ENCODE results near the gene PILRA. TPM values are rescaled to one million over a fixed set of nuclear protein-coding genes. Genes with fewer than 3 reads are reported as not detected.

The PILRA gene
- total and polyA plus RNA-seq, 4 donors, result 4.1 to 10.6 (median 5.5) TPM

DNA sequence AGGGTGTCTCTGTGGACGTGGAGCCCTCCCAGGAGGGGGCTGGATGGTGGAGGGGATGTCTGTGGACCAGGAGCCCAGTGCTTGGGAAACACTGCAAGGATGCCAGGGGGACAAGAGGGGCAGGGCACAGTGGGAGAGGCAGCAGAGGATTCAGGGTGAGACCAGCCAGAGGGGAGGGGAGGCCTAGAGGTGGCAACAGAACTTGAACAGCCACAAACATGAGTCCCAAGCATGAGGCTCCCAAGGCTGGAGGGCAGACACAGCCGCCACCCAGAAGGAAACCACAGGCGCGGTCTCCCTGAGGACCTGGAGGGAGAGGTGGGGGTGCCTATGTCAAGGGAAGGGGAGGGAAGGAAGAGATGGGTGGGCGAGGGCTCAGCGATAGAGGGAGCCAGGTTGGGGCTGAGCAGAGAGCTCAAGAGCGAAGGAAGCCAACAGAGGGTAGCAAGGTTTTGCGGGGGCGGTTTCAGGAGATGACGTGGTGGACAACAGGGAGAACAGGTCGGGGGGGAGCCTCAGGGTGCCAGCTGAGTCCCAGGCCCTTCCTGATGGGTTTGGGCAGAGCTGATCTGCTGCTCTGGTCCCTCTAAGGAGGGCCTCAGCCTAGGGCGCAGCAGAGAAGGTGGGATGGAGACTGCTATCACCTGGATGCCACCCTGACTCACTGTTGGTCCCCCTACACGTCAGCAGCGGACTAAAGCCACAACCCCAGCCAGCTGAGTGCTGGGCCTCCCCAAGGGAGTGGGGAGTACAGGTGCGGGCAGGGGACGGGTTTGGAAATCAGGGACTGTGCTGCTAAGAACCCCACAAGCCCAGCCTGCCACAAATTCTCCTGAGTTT is 6.7 kb upstream of the PILRA start:
- Histone ChIP-seq H3K36me3 (ENCODE audit: control insufficient read depth, insufficient read depth, low read length) (peaks cover 44% of the 10 kb centered on the region), H3K27me3 (ENCODE audit: control insufficient read depth, insufficient read depth, low read length) (no peaks in the 10 kb centered on the region), H3K4me1 (ENCODE audit: control insufficient read depth, insufficient read depth, low read length) (peaks cover under 1% of the 10 kb centered on the region), H3K4me3 (ENCODE audit: low read depth, low read length) (no peak overlapping the region), H3K27ac (ENCODE audit: low read depth, low read length) (no peak overlapping the region), H3K9me3 (ENCODE audit: control insufficient read depth, insufficient read depth, low read length) (no peaks in the 10 kb centered on the region)
- WGBS (ENCODE audit: insufficient coverage), result 90% methylated on average over 14 of the region's 16 CpGs
- DNase-seq (ENCODE audit: low read depth in 4 of 6, low spot score in 6 of 6), result no peak

DNA sequence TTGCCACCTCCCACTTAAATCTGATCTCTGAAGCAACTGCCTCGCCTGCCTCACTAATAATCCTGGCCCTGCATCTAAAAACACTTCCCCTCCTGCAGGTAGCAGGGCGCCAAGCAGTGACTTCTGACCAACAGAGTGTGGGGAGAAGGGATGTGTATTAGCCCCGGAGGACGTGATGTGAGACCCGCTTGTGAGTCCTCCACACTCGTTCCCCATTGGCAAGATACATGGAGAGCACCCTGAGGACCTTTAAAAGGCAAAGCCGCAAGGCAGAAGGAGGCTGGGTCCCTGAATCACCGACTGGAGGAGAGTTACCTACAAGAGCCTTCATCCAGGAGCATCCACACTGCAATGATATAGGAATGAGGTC is 6.1 kb upstream of the PILRA start:
- Histone ChIP-seq H3K4me1 (ENCODE audit: control insufficient read depth, insufficient read depth, low read length) (peaks cover 5% of the 10 kb centered on the region), H3K27me3 (ENCODE audit: control insufficient read depth, insufficient read depth, low read length) (no peaks in the 10 kb centered on the region), H3K36me3 (ENCODE audit: control insufficient read depth, insufficient read depth, low read length) (peaks cover 46% of the 10 kb centered on the region), H3K4me3 (ENCODE audit: low read depth, low read length) (no peak overlapping the region), H3K9me3 (ENCODE audit: control insufficient read depth, insufficient read depth, low read length) (no peaks in the 10 kb centered on the region), H3K27ac (ENCODE audit: low read depth, low read length) (no peak overlapping the region)
- no peak for DNase-seq (ENCODE audit: low read depth in 4 of 6, low spot score in 6 of 6)
- 93% methylated on average over 6 of the region's 8 CpGs for WGBS (ENCODE audit: insufficient coverage)

- Histone ChIP-seq H3K9me3 (ENCODE audit: control insufficient read depth, insufficient read depth, low read length) (no peaks in the 10 kb centered on the region), H3K4me1 (ENCODE audit: control insufficient read depth, insufficient read depth, low read length) (peaks cover 10% of the 10 kb centered on the region), H3K36me3 (ENCODE audit: control insufficient read depth, insufficient read depth, low read length) (peaks cover 39% of the 10 kb centered on the region), H3K4me3 (ENCODE audit: low read depth, low read length) (no peak overlapping the region), H3K27me3 (ENCODE audit: control insufficient read depth, insufficient read depth, low read length) (no peaks in the 10 kb centered on the region), H3K27ac (ENCODE audit: low read depth, low read length) (no peak overlapping the region)
- no peak for DNase-seq (ENCODE audit: low read depth in 4 of 6, low spot score in 6 of 6)
- 78% methylated on average over 6 of the region's 12 CpGs for WGBS (ENCODE audit: insufficient coverage)
Measured at GRCh38 chr7:100367676-100368613, 5.3 kb upstream of the PILRA start.

DNA sequence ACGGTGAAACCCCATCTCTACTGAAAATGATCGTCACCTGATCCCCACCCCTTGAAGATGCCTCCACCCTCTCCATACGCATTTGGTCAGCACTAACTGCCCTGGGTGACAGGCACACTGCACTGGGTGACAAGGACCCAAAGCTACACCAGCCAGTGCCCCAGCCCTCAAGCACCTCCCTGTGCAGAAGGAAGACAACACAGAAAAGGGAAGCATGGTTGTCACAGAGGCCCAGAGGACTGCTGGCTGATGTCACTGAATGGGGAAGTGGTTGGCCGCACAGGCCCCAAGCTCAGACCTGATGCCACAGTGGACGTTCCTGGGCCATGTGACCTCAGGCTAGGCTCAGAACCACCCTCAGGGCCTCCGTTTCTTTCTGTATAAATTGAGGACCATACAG is 4.2 kb upstream of the PILRA start:
- Histone ChIP-seq H3K9me3 (ENCODE audit: control insufficient read depth, insufficient read depth, low read length) (no peaks in the 10 kb centered on the region), H3K27ac (ENCODE audit: low read depth, low read length) (no peak overlapping the region), H3K4me1 (ENCODE audit: control insufficient read depth, insufficient read depth, low read length) (peaks cover 10% of the 10 kb centered on the region), H3K27me3 (ENCODE audit: control insufficient read depth, insufficient read depth, low read length) (no peaks in the 10 kb centered on the region), H3K4me3 (ENCODE audit: low read depth, low read length) (no peak overlapping the region), H3K36me3 (ENCODE audit: control insufficient read depth, insufficient read depth, low read length) (peaks cover 42% of the 10 kb centered on the region)
- peak in 1 of 6 donors; percentile 21 for DNase-seq (ENCODE audit: low read depth in 4 of 6, low spot score in 6 of 6)
- WGBS (ENCODE audit: insufficient coverage), result 76% methylated on average over 6 of the region's 6 CpGs

DNA sequence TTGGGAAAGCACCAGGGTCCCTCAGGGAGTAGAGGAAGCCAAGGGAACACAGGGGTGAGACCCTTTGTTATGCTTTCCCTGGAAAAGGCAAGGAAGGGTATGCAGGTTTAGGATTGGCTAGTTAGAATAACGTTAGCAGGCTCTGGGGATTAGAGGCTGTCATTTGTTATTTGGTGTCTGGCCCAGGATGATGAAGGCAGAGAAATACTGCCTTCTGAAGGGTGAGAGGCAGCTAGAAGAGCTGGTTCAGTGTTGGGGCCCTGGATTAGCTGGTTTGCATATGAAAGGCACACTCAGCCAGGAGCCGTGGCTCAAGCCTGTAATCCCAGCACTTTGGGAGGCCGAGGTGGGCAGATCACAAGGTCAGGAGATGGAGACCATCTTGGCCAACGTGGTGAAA is 3.0 kb upstream of the PILRA start:
- Histone ChIP-seq H3K36me3 (ENCODE audit: control insufficient read depth, insufficient read depth, low read length) (peaks cover 44% of the 10 kb centered on the region), H3K9me3 (ENCODE audit: control insufficient read depth, insufficient read depth, low read length) (no peaks in the 10 kb centered on the region), H3K4me3 (ENCODE audit: low read depth, low read length) (no peak overlapping the region), H3K4me1 (ENCODE audit: control insufficient read depth, insufficient read depth, low read length) (peaks cover 10% of the 10 kb centered on the region), H3K27ac (ENCODE audit: low read depth, low read length) (no peak overlapping the region), H3K27me3 (ENCODE audit: control insufficient read depth, insufficient read depth, low read length) (no peaks in the 10 kb centered on the region)
- no peak for DNase-seq (ENCODE audit: low read depth in 4 of 6, low spot score in 6 of 6)
- 34% methylated on average over 4 of the region's 4 CpGs for WGBS (ENCODE audit: insufficient coverage)

GRCh38 chr7:100370746-100371145 is 2.5 kb upstream of the PILRA start:
- Histone ChIP-seq H3K27ac (ENCODE audit: low read depth, low read length) (no peak overlapping the region), H3K9me3 (ENCODE audit: control insufficient read depth, insufficient read depth, low read length) (no peaks in the 10 kb centered on the region), H3K27me3 (ENCODE audit: control insufficient read depth, insufficient read depth, low read length) (no peaks in the 10 kb centered on the region), H3K4me3 (ENCODE audit: low read depth, low read length) (no peak overlapping the region), H3K4me1 (ENCODE audit: control insufficient read depth, insufficient read depth, low read length) (peaks cover 10% of the 10 kb centered on the region), H3K36me3 (ENCODE audit: control insufficient read depth, insufficient read depth, low read length) (peaks cover 42% of the 10 kb centered on the region)
- no peak for DNase-seq (ENCODE audit: low read depth in 4 of 6, low spot score in 6 of 6)
- 100% methylated on average over 2 of the region's 6 CpGs for WGBS (ENCODE audit: insufficient coverage)

- no peak for DNase-seq (ENCODE audit: low read depth in 4 of 6, low spot score in 6 of 6)
- H3K4me1 ChIP-seq (ENCODE audit: control insufficient read depth, insufficient read depth, low read length), result peaks cover 10% of the 10 kb centered on the region
- no peaks in the 10 kb centered on the region for H3K9me3 ChIP-seq (ENCODE audit: control insufficient read depth, insufficient read depth, low read length)
- WGBS (ENCODE audit: insufficient coverage), result 78% methylated on average over 5 of the region's 7 CpGs
- H3K4me3 ChIP-seq (ENCODE audit: low read depth, low read length), result no peak overlapping the region
- no peaks in the 10 kb centered on the region for H3K27me3 ChIP-seq (ENCODE audit: control insufficient read depth, insufficient read depth, low read length)
- H3K36me3 ChIP-seq (ENCODE audit: control insufficient read depth, insufficient read depth, low read length), result peaks cover 34% of the 10 kb centered on the region
- H3K27ac ChIP-seq (ENCODE audit: low read depth, low read length), result no peak overlapping the region
Measured at GRCh38 chr7:100371561-100372171, 1.6 kb upstream of the PILRA start.

GRCh38 chr7:100372256-100372655 is 1.0 kb upstream of the PILRA start:
- DNase-seq (ENCODE audit: low read depth in 4 of 6, low spot score in 6 of 6), result no peak
- peaks cover 28% of the 10 kb centered on the region for H3K36me3 ChIP-seq (ENCODE audit: control insufficient read depth, insufficient read depth, low read length)
- 73% methylated on average over 4 of the region's 8 CpGs for WGBS (ENCODE audit: insufficient coverage)
- H3K4me1 ChIP-seq (ENCODE audit: control insufficient read depth, insufficient read depth, low read length), result peaks cover 10% of the 10 kb centered on the region
- H3K27me3 ChIP-seq (ENCODE audit: control insufficient read depth, insufficient read depth, low read length), result no peaks in the 10 kb centered on the region
- H3K4me3 ChIP-seq (ENCODE audit: low read depth, low read length), result no peak overlapping the region
- no peaks in the 10 kb centered on the region for H3K9me3 ChIP-seq (ENCODE audit: control insufficient read depth, insufficient read depth, low read length)
- H3K27ac ChIP-seq (ENCODE audit: low read depth, low read length), result no peak overlapping the region

DNA sequence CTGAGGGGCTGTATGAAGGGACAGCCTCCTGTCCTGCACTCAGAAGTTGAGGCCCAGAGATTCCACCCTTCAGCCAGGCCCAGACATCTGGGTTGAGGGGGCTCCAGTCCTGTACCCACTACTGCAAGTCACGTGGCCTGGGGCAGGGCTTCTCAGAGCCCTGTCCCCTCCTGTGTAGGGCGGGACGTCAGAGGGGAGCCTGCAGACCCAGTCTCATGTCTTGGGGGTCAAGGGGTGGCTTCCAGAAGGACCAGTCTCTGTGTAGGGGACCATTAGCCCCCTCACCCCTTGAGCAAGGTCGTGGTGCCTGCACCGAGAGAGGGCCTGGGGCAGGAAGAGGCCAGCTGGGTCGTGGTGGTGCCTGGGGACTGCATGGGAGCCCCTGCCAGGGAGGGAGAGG is 593 bp upstream of the PILRA start:
- H3K27ac ChIP-seq (ENCODE audit: low read depth, low read length), result no peak overlapping the region

More for the DNA sequence above, 593 bp upstream of the PILRA start:
- H3K4me1 ChIP-seq (ENCODE audit: control insufficient read depth, insufficient read depth, low read length), result peaks cover 10% of the 10 kb centered on the region
- H3K36me3 ChIP-seq (ENCODE audit: control insufficient read depth, insufficient read depth, low read length), result peaks cover 26% of the 10 kb centered on the region
- no peaks in the 10 kb centered on the region for H3K9me3 ChIP-seq (ENCODE audit: control insufficient read depth, insufficient read depth, low read length)
- H3K27me3 ChIP-seq (ENCODE audit: control insufficient read depth, insufficient read depth, low read length), result no peaks in the 10 kb centered on the region
- 48% methylated on average over 3 of the region's 6 CpGs for WGBS (ENCODE audit: insufficient coverage)
- no peak overlapping the region for H3K4me3 ChIP-seq (ENCODE audit: low read depth, low read length)
- no peak for DNase-seq (ENCODE audit: low read depth in 4 of 6, low spot score in 6 of 6)

Measured in spinal cord (tissue), 10 donors.